ENCODE data around the gene LRP5.

The LRP5 gene

GRCh38 chr11:68375766-68376165 lies 63.4 kb downstream of the LRP5 start:
- no peak overlapping the region for H3K4me3 ChIP-seq (ENCODE audit: severe bottlenecking)
- no peak for ATAC-seq (ENCODE audit: low read depth)
- H3K27ac ChIP-seq (ENCODE audit: poor library complexity, severe bottlenecking): no peak overlapping the region
- H3K4me1 ChIP-seq (ENCODE audit: insufficient read depth, poor library complexity, severe bottlenecking): peaks cover 6% of the 10 kb centered on the region
- no peaks in the 10 kb centered on the region for H3K27me3 ChIP-seq (ENCODE audit: insufficient read depth, poor library complexity, severe bottlenecking)
- TF ChIP-seq CTCF (IDR thresholded peaks at IDR 0.05; ENCODE audit: poor library complexity, severe bottlenecking): no peak
- no peaks in the 10 kb centered on the region for H3K9me3 ChIP-seq (ENCODE audit: severe bottlenecking)
- no peaks in the 10 kb centered on the region for H3K36me3 ChIP-seq (ENCODE audit: low read depth)
- no peak for DNase-seq (ENCODE audit: low spot score)

GRCh38 chr11:68377389-68377795 lies 65.0 kb downstream of the LRP5 start:
- Histone ChIP-seq H3K9me3 (ENCODE audit: severe bottlenecking) (no peaks in the 10 kb centered on the region), H3K27ac (ENCODE audit: poor library complexity, severe bottlenecking) (no peak overlapping the region), H3K27me3 (ENCODE audit: insufficient read depth, poor library complexity, severe bottlenecking) (no peaks in the 10 kb centered on the region), H3K4me1 (ENCODE audit: insufficient read depth, poor library complexity, severe bottlenecking) (peaks cover 6% of the 10 kb centered on the region), H3K4me3 (ENCODE audit: severe bottlenecking) (no peak overlapping the region), H3K36me3 (ENCODE audit: low read depth) (no peaks in the 10 kb centered on the region)
- no peak for DNase-seq (ENCODE audit: low spot score)
- no peak for TF ChIP-seq CTCF (IDR thresholded peaks at IDR 0.05; ENCODE audit: poor library complexity, severe bottlenecking)
- ATAC-seq (ENCODE audit: low read depth): no peak

GRCh38 chr11:68379206-68379605 lies 66.8 kb downstream of the LRP5 start:
- H3K36me3 ChIP-seq (ENCODE audit: low read depth): no peaks in the 10 kb centered on the region
- TF ChIP-seq CTCF (IDR thresholded peaks at IDR 0.05; ENCODE audit: poor library complexity, severe bottlenecking): no peak
- DNase-seq (ENCODE audit: low spot score): no peak
- no peaks in the 10 kb centered on the region for H3K27me3 ChIP-seq (ENCODE audit: insufficient read depth, poor library complexity, severe bottlenecking)
- no peak for ATAC-seq (ENCODE audit: low read depth)
- no peaks in the 10 kb centered on the region for H3K9me3 ChIP-seq (ENCODE audit: severe bottlenecking)
- no peak overlapping the region for H3K4me3 ChIP-seq (ENCODE audit: severe bottlenecking)
- peaks cover 6% of the 10 kb centered on the region for H3K4me1 ChIP-seq (ENCODE audit: insufficient read depth, poor library complexity, severe bottlenecking)
- H3K27ac ChIP-seq (ENCODE audit: poor library complexity, severe bottlenecking): no peak overlapping the region

- no peaks in the 10 kb centered on the region for H3K9me3 ChIP-seq (ENCODE audit: severe bottlenecking)
- no peak for TF ChIP-seq CTCF (IDR thresholded peaks at IDR 0.05; ENCODE audit: poor library complexity, severe bottlenecking)
- H3K27me3 ChIP-seq (ENCODE audit: insufficient read depth, poor library complexity, severe bottlenecking): no peaks in the 10 kb centered on the region
- peaks cover 6% of the 10 kb centered on the region for H3K4me1 ChIP-seq (ENCODE audit: insufficient read depth, poor library complexity, severe bottlenecking)
- peak overlapping the region; percentile 25 for H3K27ac ChIP-seq (ENCODE audit: poor library complexity, severe bottlenecking)
- H3K4me3 ChIP-seq (ENCODE audit: severe bottlenecking): no peak overlapping the region
- ATAC-seq (ENCODE audit: low read depth) (no peak; the same call in 2 of the 3 replicates), DNase-seq (ENCODE audit: low spot score) (no peak)
- no peaks in the 10 kb centered on the region for H3K36me3 ChIP-seq (ENCODE audit: low read depth)
Observed at GRCh38 chr11:68380786-68381622, 68.6 kb downstream of the LRP5 start.

GRCh38 chr11:68381716-68382115 lies 69.3 kb downstream of the LRP5 start:
- Histone ChIP-seq H3K4me1 (ENCODE audit: insufficient read depth, poor library complexity, severe bottlenecking) (peaks cover 6% of the 10 kb centered on the region), H3K4me3 (ENCODE audit: severe bottlenecking) (no peak overlapping the region), H3K27ac (ENCODE audit: poor library complexity, severe bottlenecking) (no peak overlapping the region), H3K9me3 (ENCODE audit: severe bottlenecking) (no peaks in the 10 kb centered on the region), H3K27me3 (ENCODE audit: insufficient read depth, poor library complexity, severe bottlenecking) (no peaks in the 10 kb centered on the region), H3K36me3 (ENCODE audit: low read depth) (no peaks in the 10 kb centered on the region)
- TF ChIP-seq CTCF (IDR thresholded peaks at IDR 0.05; ENCODE audit: poor library complexity, severe bottlenecking): no peak
- ATAC-seq (ENCODE audit: low read depth): no peak
- no peak for DNase-seq (ENCODE audit: low spot score)

Measured in RWPE2 (cell line).